Stomach (tissue), 4 donors: ENCODE results near the gene SF3B6.

Experiments
- EP300 ChIP-seq: sonication (generic); formaldehyde crosslinking; IDR thresholded peaks from one replicate; pipeline ENCODE4 v1.6.1; 2017; ENCODE audit warnings: antibody characterized with exemption
- POLR2A ChIP-seq, 4 donors: fragments of 450-650 bp; IDR thresholded peaks; one replicate each; pipeline ENCODE4 v1.6.1; 2016; ENCODE audit warnings: antibody characterized with exemption in 4 of 4, control low read depth in 2 of 4, mild to moderate bottlenecking in 1 of 4, moderate library complexity in 1 of 4
- TF ChIP-seq, protein P1 (sequence below), 7 experiments: fragments of 450-650 bp in 4 of 7; fragments of 200-600 bp in 3 of 7; sonication (generic) in 3 of 7; IDR thresholded peaks; one replicate each; pipeline ENCODE4 v1.5.1; 2016 to 2019; ENCODE audit warnings: antibody characterized with exemption in 7 of 7, control low read depth in 2 of 7, mild to moderate bottlenecking in 1 of 7

DNA sequence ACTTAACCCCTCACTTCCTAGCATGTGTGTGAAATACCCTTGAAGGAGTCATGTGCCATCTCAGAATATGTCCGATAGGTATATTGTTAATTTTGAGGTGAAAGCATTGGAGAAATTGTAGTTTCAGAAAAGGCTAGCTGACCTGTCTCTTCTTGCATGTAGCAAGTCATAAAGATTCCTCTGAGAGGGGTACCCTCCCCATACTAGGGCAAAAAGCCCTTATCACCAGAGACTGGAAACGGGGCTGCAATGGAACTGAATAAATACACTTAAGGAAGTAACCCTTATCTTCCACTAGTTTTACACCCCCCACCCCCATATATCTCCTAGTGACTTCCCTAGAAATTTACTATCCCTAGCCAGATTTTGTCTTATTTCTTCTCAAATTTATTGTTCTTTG is 1.8 kb upstream of the SF3B6 start:
- TF ChIP-seq, protein P1, sequence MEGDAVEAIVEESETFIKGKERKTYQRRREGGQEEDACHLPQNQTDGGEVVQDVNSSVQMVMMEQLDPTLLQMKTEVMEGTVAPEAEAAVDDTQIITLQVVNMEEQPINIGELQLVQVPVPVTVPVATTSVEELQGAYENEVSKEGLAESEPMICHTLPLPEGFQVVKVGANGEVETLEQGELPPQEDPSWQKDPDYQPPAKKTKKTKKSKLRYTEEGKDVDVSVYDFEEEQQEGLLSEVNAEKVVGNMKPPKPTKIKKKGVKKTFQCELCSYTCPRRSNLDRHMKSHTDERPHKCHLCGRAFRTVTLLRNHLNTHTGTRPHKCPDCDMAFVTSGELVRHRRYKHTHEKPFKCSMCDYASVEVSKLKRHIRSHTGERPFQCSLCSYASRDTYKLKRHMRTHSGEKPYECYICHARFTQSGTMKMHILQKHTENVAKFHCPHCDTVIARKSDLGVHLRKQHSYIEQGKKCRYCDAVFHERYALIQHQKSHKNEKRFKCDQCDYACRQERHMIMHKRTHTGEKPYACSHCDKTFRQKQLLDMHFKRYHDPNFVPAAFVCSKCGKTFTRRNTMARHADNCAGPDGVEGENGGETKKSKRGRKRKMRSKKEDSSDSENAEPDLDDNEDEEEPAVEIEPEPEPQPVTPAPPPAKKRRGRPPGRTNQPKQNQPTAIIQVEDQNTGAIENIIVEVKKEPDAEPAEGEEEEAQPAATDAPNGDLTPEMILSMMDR (IDR thresholded peaks at IDR 0.05) = no peak
- TF ChIP-seq POLR2A (IDR thresholded peaks at IDR 0.05) (no peak), EP300 (no peak)
